ENCODE measurements around the gene SCFD2.
"Not testable (repeated sequence)": the region's sequence is repeated elsewhere in the genome, so short reads cannot be mapped to it uniquely, and the experiment has no call there.

SCFD2 gene

GRCh38 chr4:53340145-53340544, 25.7 kb downstream of the SCFD2 start:
- not testable (repeated sequence) for DNase-seq

GRCh38 chr4:53334916-53335315, 30.9 kb downstream of the SCFD2 start:
- DNase-seq: not testable (repeated sequence)

- no peak for DNase-seq
Observed at GRCh38 chr4:53326535-53326934, 39.3 kb downstream of the SCFD2 start.

- no peak for DNase-seq
Observed at GRCh38 chr4:53322696-53323095, 43.2 kb downstream of the SCFD2 start.

GRCh38 chr4:53321984-53322289, 43.9 kb downstream of the SCFD2 start:
- DNase-seq: no peak

- DNase-seq: no peak
Observed at GRCh38 chr4:53321151-53321983, 44.5 kb downstream of the SCFD2 start.

GRCh38 chr4:53315300-53315699, 50.6 kb downstream of the SCFD2 start:
- DNase-seq: no peak

GRCh38 chr4:53314252-53314651, 51.6 kb downstream of the SCFD2 start:
- DNase-seq: no peak

GRCh38 chr4:53313510-53313909, 52.4 kb downstream of the SCFD2 start:
- no peak for DNase-seq

- DNase-seq: no peak
Observed at GRCh38 chr4:53309321-53310040, 56.4 kb downstream of the SCFD2 start.

GRCh38 chr4:53307819-53308780, 57.8 kb downstream of the SCFD2 start:
- no peak for DNase-seq

GRCh38 chr4:53307210-53307609, 58.7 kb downstream of the SCFD2 start:
- no peak for DNase-seq

- no peak for DNase-seq
Observed at GRCh38 chr4:53306729-53307128, 59.1 kb downstream of the SCFD2 start.

GRCh38 chr4:53292209-53292608, 73.7 kb downstream of the SCFD2 start:
- DNase-seq: not testable (repeated sequence)

- no peak for DNase-seq
Observed at GRCh38 chr4:53281438-53281837, 84.4 kb downstream of the SCFD2 start.

- DNase-seq: no peak
Observed at GRCh38 chr4:53280846-53281245, 85.0 kb downstream of the SCFD2 start.

- no peak for DNase-seq
Observed at GRCh38 chr4:53274609-53275268, 91.1 kb downstream of the SCFD2 start.

- DNase-seq: no peak
Observed at GRCh38 chr4:53273726-53274125, 92.1 kb downstream of the SCFD2 start.

- DNase-seq: no peak
Observed at GRCh38 chr4:53267026-53267425, 98.8 kb downstream of the SCFD2 start.

GRCh38 chr4:53255986-53256385, 109.9 kb downstream of the SCFD2 start:
- DNase-seq: not testable (repeated sequence)

- DNase-seq: no peak
Observed at GRCh38 chr4:53240573-53240972, 125.3 kb downstream of the SCFD2 start.

GRCh38 chr4:53238352-53238751, 127.5 kb downstream of the SCFD2 start:
- not testable (repeated sequence) for DNase-seq

- not testable (repeated sequence) for DNase-seq
Observed at GRCh38 chr4:53237811-53238210, 128.1 kb downstream of the SCFD2 start.

Measured in activated CD8-positive, alpha-beta memory T cell treated with anti-CD3 and anti-CD28 coated beads, Interleukin-2, amount 50 U/mL, for 48 hours (primary cell).